ENCODE measurements around the gene WDR59.

- TF ChIP-seq CTCF (IDR thresholded peaks at IDR 0.05) (no peak), ZFX (IDR thresholded peaks at IDR 0.05; ENCODE audit: borderline replicate concordance) (no peak)
These were observed 75.3 kb downstream of the WDR59 start for GRCh38 chr16:74909665-74910064.

All from 22Rv1 (cell line).